Stimulated activated naive CD4-positive, alpha-beta T cell treated with Interleukin-2 at 50 U/mL for 16 hours (primary cell): ENCODE measurements around the gene STRIT1.

Experiments used
- DNase-seq: peaks from one replicate; lab custom pipeline; 2025; lab: John Stamatoyannopoulos, UW

STRIT1 gene

DNA sequence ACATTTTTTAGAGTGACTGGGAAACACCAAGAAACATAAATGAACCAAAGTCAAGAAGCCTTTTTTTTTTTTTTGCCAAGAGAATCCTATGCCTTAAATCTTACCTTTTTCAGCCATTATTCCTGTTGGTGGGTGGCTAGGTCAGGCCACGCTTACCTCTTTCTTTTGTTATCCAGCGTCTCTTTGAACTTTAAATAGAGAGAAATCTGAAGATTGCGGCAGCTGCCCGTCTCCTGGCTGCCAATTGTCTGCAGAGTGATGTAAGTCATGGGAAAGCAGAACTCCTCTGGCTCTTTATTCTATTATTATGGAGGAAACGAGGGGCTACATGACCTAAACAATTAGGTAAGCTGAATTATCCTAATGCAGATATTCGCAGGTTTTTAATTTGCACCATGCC is at the start of gene STRIT1:
Gene STRIT1, minus strand, starts transcription at position 168 of the 400 bp plus-strand sequence.
- no peak for DNase-seq

DNA sequence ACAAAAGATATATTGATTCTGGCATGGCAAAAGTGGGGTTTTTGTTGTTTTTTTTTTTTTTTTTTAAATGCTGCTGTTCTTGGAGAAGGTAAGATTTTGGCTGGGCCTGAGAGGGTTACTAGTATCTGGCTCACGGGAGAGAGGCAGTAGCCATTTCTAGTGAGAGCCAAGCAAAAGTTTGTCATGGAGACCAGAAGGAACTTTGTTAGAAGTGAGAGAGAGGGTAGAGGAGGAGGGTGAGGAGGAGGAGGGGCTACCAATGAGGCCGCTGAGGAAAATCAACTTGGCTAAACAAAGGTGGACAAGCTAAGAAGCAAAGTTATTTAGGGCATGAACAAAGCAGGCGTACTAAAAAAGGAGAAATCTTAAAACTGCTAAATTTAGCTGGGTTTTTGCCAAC is 48.9 kb upstream of the STRIT1 start:
- no peak for DNase-seq

- DNase-seq, result no peak
Observed at GRCh38 chr3:155339052-155339451, 45.6 kb upstream of the STRIT1 start.

DNA sequence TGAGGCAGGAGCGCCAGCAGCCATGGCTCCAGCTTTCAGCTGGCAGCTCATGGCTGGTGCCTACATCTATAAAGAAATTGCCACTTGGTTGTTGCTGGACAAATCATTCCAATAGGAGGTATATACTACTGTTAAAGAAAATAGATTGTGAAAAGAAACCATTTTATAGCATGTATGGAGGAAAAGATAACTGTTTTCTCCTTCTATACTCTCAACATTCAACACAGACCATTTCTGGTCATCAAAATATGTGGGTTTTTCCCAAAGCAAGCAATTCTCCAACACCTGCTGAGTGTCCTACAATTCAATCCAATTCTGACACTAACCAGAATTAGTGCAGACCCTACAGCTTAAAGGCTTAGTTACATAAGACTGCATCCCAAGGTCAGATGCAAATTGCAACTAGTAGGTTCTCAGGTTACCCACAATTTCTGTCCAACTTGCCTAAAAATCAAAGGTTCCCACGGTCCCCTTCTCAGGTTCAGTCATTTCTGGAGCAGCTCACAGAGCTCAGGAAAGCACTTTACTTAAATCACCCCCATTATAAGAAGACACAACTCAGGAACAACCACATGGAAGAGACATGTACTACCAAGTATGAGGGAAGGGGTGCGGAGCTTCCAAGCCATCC is 42.4 kb upstream of the STRIT1 start:
- no peak for DNase-seq

DNA sequence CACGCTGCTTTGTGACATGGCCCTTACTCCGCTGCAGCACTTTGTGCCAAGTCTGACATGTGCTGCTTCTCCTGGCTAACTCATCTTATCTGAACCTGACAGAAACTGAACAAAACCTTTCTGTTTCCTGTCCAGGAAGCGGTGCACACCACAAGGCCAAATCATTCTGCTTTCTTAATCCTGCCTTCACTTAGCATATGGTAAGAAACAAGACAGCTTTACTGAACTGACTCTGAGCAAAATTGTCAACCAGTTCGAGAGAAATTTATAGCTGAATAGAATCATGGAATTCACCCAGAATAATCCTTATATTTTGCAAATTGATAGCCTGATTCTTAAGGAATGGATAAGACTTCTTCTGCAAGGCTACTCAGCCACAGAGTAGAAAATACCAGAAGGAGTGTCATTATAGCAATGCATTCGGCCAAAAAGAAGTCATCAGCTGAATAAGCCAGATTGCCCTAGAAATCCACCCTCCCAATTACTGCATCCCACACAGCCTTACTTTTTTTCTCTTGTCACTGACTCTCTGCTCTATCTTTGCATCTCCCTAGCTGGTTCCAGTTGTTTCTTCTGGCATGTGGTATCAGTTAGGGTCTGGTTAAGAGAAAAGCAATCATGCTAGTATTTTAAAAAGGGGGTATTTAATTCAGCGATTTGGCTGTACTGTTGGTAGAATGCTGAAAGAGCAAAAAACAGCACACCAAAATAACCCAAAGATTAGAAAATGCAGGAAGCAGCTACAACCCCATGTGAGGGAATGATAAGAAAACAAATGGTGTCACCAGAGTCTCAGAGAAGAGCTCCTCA is 41.6 kb upstream of the STRIT1 start:
- no peak for DNase-seq

- no peak for DNase-seq
Observed at GRCh38 chr3:155334215-155334913, 40.9 kb upstream of the STRIT1 start.

GRCh38 chr3:155332716-155333115 is 39.2 kb upstream of the STRIT1 start:
- DNase-seq, result no peak

- DNase-seq, result no peak
Observed at GRCh38 chr3:155331078-155331477, 37.6 kb upstream of the STRIT1 start.

GRCh38 chr3:155330370-155330769 is 36.9 kb upstream of the STRIT1 start:
- no peak for DNase-seq

GRCh38 chr3:155329513-155330048 is 36.1 kb upstream of the STRIT1 start:
- no peak for DNase-seq

DNA sequence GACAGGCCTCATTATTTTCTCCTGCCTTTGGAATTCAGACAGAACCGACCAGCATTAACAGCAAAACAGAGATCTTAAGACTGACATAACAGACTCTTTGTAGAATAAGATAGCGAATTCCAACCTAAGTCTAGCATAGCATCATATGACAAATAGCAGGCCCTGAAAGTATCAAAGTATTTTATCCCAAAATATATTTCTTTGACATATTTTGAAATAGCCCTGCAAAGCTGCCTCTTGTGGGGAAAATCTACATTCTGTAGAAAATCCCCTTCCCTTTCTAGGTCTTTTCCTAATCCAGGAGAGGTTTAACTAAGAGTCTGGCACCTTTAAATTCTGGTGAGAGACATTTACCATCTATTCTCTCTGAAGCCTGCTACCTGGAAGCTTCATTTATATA is 34.4 kb upstream of the STRIT1 start:
- DNase-seq, result no peak

GRCh38 chr3:155327430-155327829 is 33.9 kb upstream of the STRIT1 start:
- DNase-seq, result no peak

GRCh38 chr3:155326901-155327300 is 33.4 kb upstream of the STRIT1 start:
- DNase-seq, result no peak

DNA sequence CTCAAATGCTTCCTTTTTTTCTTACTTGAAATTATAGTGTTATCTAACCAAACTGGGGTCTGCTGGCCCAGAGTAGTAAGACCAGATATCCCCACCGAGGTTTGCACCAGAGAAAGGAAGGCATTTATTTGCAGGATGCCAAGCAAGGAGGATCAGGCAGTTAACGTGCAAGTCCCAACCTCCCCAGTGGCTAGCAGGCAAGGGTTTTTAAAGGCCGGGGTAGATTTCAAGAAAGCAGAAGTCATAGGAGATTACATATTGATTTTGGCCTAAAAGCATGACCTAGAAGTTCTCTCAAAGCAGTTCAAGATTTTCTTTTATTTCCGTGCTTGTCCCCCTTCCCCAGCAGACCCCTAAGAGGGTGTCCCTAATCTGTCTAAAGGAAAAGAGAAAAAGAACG is 32.8 kb upstream of the STRIT1 start:
- DNase-seq, result no peak

GRCh38 chr3:155325263-155325835 is 31.9 kb upstream of the STRIT1 start:
- no peak for DNase-seq

DNA sequence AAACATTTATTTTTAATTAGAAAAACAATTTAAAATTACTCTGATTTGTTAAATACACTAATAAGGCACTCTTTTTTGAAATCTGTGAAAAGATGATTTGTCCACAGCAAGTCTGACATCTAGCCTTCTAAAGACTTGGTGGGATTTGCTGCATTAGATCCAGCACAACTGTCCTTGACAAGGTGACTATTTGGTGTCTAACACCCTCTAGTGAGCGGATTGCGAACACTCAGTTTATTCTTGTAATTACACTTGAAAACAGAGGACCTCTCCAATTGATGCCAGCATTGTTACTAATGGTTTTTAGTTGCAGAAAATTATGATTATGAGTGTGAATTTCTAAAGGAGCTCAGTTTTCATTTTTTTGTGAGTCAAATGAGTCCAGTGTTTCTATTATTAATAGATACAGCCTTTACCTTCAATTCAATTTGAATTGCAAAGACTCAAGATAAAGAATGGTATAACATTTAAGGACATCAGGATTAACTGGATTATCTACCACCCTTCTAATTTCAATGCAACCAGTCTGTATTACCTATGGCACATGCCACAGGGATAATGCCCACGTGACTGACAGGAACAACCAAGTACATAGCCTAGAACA is 29.7 kb upstream of the STRIT1 start:
- DNase-seq, result no peak

- no peak for DNase-seq
Observed at GRCh38 chr3:155321418-155321817, 27.9 kb upstream of the STRIT1 start.

DNA sequence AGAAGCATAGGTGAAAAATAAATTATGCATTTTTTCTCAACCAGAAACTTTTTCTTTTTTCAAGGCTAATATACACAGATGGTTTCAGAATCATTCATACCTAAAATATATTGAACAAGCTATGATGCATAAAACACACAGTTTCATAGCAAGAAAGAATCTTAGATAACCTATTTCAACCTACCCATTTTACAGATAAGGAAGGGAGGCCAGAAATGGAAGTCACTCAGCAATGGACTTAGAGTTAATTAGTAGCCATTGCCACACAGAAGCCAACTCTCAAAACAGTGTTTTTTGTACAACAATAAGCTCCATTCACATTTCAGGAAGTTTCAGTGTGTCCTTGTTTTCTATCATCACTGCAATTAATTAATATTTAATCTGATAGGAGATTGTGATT is 27.5 kb upstream of the STRIT1 start:
- no peak for DNase-seq

DNA sequence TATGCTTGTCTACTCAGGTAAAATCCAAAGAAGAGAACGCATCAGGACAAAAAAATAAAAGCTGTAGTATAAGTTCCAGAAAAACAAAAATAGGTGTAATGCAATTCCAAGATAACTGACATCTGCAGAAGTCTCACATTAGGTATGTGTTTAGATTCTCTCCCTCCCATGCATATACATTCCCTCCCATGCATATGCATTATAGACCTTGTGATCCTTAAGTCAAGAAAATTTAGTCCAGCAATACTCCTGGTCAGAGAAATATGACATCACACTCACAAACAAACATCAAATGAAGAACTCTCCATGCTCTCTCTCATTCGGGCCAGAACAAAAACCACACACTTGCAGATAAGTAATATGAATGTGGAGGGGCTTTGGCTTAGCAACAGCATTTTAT is 25.3 kb upstream of the STRIT1 start:
- DNase-seq, result no peak

DNA sequence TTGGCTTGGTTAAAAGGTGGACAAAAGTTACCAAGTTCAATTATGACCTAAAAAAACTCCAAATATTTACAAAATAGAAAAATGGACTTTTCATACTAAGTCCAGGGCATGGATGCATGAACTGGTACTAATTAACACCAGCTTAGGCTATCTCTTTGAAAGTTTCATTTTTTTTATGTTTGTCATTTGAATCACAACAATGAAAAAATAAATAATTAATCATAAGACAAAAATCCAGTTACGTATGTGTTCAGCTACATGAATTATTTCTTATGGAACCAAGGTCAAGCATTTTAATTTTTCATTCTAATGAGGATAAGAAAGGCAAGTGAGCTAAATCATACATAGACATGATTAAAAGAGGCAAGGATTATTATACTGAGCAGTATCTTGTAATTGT is 23.7 kb upstream of the STRIT1 start:
- no peak for DNase-seq

GRCh38 chr3:155316426-155316825 is 22.9 kb upstream of the STRIT1 start:
- DNase-seq, result no peak

DNA sequence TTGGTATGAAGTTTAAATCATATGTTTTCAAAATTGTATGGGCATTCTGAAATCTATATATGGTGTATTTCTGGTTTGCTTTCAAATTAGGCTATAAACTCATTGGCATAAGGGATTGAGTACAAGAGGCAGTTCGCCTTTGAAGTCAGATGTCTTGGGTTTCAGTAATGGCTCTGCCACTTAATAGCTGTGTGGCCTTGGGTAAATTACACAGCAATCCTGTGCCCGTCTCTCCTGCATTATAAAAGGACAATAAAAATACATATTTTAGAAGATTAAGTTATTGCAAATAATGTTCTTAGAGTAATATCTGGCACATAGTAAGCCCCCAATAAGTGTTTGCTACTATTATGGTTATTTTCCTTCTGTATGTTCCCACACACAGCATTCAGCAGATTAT is 20.4 kb upstream of the STRIT1 start:
- DNase-seq, result no peak
